ENCODE measurements around the gene RBMS1. TPM values are rescaled to one million over a fixed set of nuclear protein-coding genes. Genes with fewer than 3 reads are reported as not detected.

RBMS1 gene
- total RNA-seq, 1 experiment from 2014 or later: 77.5 TPM

DNA sequence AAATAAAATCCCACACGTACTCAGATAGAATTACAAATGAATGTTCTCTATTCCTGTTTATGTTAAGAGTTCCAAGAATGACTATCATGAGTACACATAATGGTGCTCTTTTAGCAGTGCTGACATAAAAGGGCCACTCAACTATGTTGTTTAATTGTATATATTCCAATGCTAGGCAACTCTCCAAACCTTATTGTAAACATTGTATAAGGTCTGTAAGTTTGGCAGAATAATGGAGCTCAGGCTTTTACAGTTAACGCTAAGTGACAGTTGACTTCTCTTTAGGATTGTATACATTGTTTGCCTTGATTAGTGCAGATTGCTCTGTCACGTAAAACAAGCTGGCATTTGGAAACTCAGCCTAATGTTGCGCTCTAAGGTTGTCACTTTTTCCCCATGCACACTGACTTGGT, 20.8 kb downstream of the RBMS1 start:
- H2BK15ac ChIP-seq (ENCODE audit: low read depth, low read length): no peak overlapping the region
- no peak overlapping the region for H3K4ac ChIP-seq (ENCODE audit: low read depth, low read length)
- peaks cover 2% of the 10 kb centered on the region; the same call in 1 of the 2 replicates for H3K79me2 ChIP-seq (ENCODE audit: insufficient read depth, low read length)
- H3K27me3 ChIP-seq (ENCODE audit: insufficient read depth, low read length): no peaks in the 10 kb centered on the region
- no peak overlapping the region for H3K18ac ChIP-seq (ENCODE audit: insufficient read length, low read depth, low read length)
- peaks cover 2% of the 10 kb centered on the region; the same call in 1 of the 2 replicates for H3K4me1 ChIP-seq (ENCODE audit: insufficient read depth, low read length)
- Mint-ChIP-seq H3K9me3 (no peaks in the 10 kb centered on the region), H3K4me3 (no peak overlapping the region), H3K27ac (no peak overlapping the region), H3K36me3 (ENCODE audit: insufficient read depth in 1 of 3, low read depth in 3 of 3) (no peaks in the 10 kb centered on the region), H3K27me3 (ENCODE audit: low read depth) (no peaks in the 10 kb centered on the region), H3K4me1 (peaks cover 37% of the 10 kb centered on the region in 2 experiments)
- no peak overlapping the region for H2BK12ac ChIP-seq (ENCODE audit: insufficient read length, low read depth, low read length)
- no peak overlapping the region for H3K23ac ChIP-seq (ENCODE audit: insufficient read length, low read depth, low read length)
- no peak overlapping the region for H3K27ac ChIP-seq (ENCODE audit: insufficient read length, low read depth, low read length)
- H4K5ac ChIP-seq (ENCODE audit: insufficient read length, low read depth, low read length): no peak overlapping the region
- no peaks in the 10 kb centered on the region for H3K9me3 ChIP-seq (ENCODE audit: control insufficient read depth, low read depth, low read length)
- H3K4me2 ChIP-seq (ENCODE audit: insufficient read depth, insufficient read length, low read length): no peak overlapping the region
- H4K20me1 ChIP-seq (ENCODE audit: control insufficient read depth, insufficient read depth, insufficient read length): no peaks in the 10 kb centered on the region
- no peak overlapping the region for H4K91ac ChIP-seq (ENCODE audit: insufficient read length, low read depth, low read length)
- H2AFZ ChIP-seq (ENCODE audit: low read length): no peak overlapping the region
- no peak overlapping the region for H2AK5ac ChIP-seq (ENCODE audit: insufficient read length, low read length)
- H2BK120ac ChIP-seq (ENCODE audit: low read depth, low read length, poor library complexity, severe bottlenecking): no peak overlapping the region
- no peak overlapping the region for H2BK5ac ChIP-seq (ENCODE audit: insufficient read length, low read length)
- H4K8ac ChIP-seq (replicated peaks; ENCODE audit: insufficient read length, low read depth, low read length): no peak overlapping the region
- DNase-seq: no peak
- no CpG with 5 or more reads among the region's 4 CpGs for WGBS (ENCODE audit: extremely low coverage, insufficient read length, low lambda C conversion rate)
- no peak overlapping the region for H2BK20ac ChIP-seq (ENCODE audit: low read depth, low read length, poor library complexity, severe bottlenecking)
- H3K23me2 ChIP-seq (ENCODE audit: insufficient read length, low read depth, low read length, poor library complexity, severe bottlenecking): no peaks in the 10 kb centered on the region
- no peak overlapping the region; the same call in 1 of the 2 replicates for H3K14ac ChIP-seq (ENCODE audit: insufficient read depth, low read length)
- no peak overlapping the region for H3K9ac ChIP-seq (ENCODE audit: extremely low read depth, insufficient read length, low read length)
- no peak overlapping the region for H3K56ac ChIP-seq (ENCODE audit: insufficient read length, low read depth, low read length)
- no peak for TF ChIP-seq CTCF (conservative IDR thresholded peaks at IDR 0.05)
- H3K79me1 ChIP-seq (ENCODE audit: insufficient read depth, low read depth, low read length, poor library complexity, severe bottlenecking): peaks cover 4% of the 10 kb centered on the region
- H3T11ph ChIP-seq (ENCODE audit: low read length): no peak overlapping the region

Measured in H9 (cell line).